Vagina (tissue), 2 donors: ENCODE measurements around the gene DSCAML1. TPM values are rescaled to one million over a fixed set of nuclear protein-coding genes. Genes with fewer than 3 reads are reported as not detected.

Experiments used
- DNase-seq, 2 donors: peaks; one replicate each; pipeline ENCODE4 v3.0.0-alpha.2; 2017; ENCODE audit errors: extremely low spot score in 2 of 2
- H3K27ac ChIP-seq: fragments of 200-600 bp; sonication (generic); one replicate; pipeline ENCODE4 v1.5.1; 2019
- H3K27me3 ChIP-seq: fragments of 200-600 bp; sonication (generic); one replicate; pipeline ENCODE4 v1.5.1; 2019
- H3K36me3 ChIP-seq, 2 donors: fragments of 200-600 bp; sonication (generic); one replicate each; pipeline ENCODE4 v1.5.1; 2017 to 2019
- H3K4me1 ChIP-seq: fragments of 200-600 bp; sonication (generic); one replicate; pipeline ENCODE4 v1.5.1; 2019
- H3K4me3 ChIP-seq, 2 donors: fragments of 200-600 bp; sonication (generic); 1 replicate in 1 of 2; 2 replicates in 1 of 2; pipeline ENCODE4 v1.5.1; 2016 to 2019
- H3K9me3 ChIP-seq: fragments of 200-600 bp; sonication (generic); one replicate; pipeline ENCODE4 v1.5.1; 2019
- POLR2A ChIP-seq, 2 donors: fragments of 450-650 bp; IDR thresholded peaks; one replicate each; pipeline ENCODE4 v1.6.1; 2017; ENCODE audit warnings: antibody characterized with exemption in 2 of 2, mild to moderate bottlenecking in 2 of 2, moderate library complexity in 2 of 2
- POLR2AphosphoS5 ChIP-seq, 2 donors: sonication (generic); formaldehyde crosslinking; IDR thresholded peaks; one replicate each; pipeline ENCODE4 v1.9.0; 2017; ENCODE audit warnings: antibody characterized with exemption in 2 of 2, mild to moderate bottlenecking in 2 of 2, low read depth in 1 of 2; ENCODE audit not compliant: insufficient read depth in 1 of 2
- intact Hi-C: fragments of 100-400 bp; cut with DNase I; formaldehyde crosslinking; loops from one replicate; pipeline ENCODE4 v1.15.1; 2023
- total RNA-seq: library from RNA; depleted of rRNA; stranded (reverse); fragments of >200 nt; gene quantifications from one replicate; pipeline ENCODE4 v1.2.3, GENCODE V29; 2016
- TF ChIP-seq, protein P1 (sequence below), 3 experiments: fragments of 450-650 bp in 2 of 3; fragments of 200-600 bp in 1 of 3; sonication (generic) in 1 of 3; IDR thresholded peaks; one replicate each; pipeline ENCODE4 v1.5.1; 2017 to 2019; ENCODE audit warnings: antibody characterized with exemption in 3 of 3, mild to moderate bottlenecking in 2 of 3, moderate library complexity in 2 of 3

The DSCAML1 gene
- total RNA-seq, 1 donor from 2014 or later: 0.25 TPM

DNA sequence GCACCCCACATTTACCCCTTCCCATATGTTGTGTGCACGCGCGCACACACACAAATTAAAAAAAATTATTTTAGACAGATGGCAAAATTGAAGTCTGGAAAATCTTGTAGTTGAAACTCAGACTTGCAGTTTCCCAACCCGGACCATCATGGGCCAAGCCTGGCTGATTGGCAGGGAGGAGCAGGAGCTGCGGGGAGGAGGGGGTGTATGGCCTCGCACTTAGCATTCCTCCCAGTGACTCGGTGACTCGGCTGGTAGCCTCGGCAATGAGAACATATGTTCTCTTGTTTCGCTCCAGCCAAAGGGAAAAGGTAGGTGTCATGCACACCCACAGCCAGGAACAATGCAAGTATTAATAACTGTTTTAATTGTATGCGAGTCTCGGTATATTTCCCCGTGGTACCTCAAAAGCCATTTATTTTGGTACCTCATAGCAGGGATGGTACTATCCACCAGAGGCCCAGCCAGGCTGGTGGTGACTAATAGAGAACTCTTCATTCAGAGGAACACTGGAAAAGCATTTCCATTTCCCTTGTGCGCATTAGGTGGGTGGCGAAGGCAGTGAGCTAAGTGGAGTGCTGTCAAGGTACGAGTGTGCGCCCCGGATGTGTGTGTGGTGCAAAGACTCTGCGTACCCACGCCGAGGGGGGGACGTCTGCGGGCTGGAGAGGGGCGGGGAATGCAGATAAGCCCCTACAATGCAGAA is 92.5 kb downstream of the DSCAML1 start:
- H3K27ac ChIP-seq: no peak overlapping the region
- TF ChIP-seq POLR2A (IDR thresholded peaks at IDR 0.05): no peak
- TF ChIP-seq POLR2AphosphoS5 (IDR thresholded peaks at IDR 0.05; ENCODE audit: insufficient read depth in 1 of 2, low read depth in 1 of 2): no peak
- TF ChIP-seq, protein P1, sequence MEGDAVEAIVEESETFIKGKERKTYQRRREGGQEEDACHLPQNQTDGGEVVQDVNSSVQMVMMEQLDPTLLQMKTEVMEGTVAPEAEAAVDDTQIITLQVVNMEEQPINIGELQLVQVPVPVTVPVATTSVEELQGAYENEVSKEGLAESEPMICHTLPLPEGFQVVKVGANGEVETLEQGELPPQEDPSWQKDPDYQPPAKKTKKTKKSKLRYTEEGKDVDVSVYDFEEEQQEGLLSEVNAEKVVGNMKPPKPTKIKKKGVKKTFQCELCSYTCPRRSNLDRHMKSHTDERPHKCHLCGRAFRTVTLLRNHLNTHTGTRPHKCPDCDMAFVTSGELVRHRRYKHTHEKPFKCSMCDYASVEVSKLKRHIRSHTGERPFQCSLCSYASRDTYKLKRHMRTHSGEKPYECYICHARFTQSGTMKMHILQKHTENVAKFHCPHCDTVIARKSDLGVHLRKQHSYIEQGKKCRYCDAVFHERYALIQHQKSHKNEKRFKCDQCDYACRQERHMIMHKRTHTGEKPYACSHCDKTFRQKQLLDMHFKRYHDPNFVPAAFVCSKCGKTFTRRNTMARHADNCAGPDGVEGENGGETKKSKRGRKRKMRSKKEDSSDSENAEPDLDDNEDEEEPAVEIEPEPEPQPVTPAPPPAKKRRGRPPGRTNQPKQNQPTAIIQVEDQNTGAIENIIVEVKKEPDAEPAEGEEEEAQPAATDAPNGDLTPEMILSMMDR (IDR thresholded peaks at IDR 0.05): no peak
- H3K36me3 ChIP-seq: no peaks in the 10 kb centered on the region
- DNase-seq: no peak
- H3K9me3 ChIP-seq: no peaks in the 10 kb centered on the region
- no peaks in the 10 kb centered on the region for H3K4me1 ChIP-seq
- intact Hi-C loops: no loop called here
- H3K27me3 ChIP-seq: no peaks in the 10 kb centered on the region
- no peak overlapping the region for H3K4me3 ChIP-seq

GRCh38 chr11:117702946-117703598 is 93.9 kb downstream of the DSCAML1 start:
- intact Hi-C loops: no loop called here
- Histone ChIP-seq H3K9me3 (no peaks in the 10 kb centered on the region), H3K4me1 (no peaks in the 10 kb centered on the region), H3K4me3 (no peak overlapping the region), H3K27ac (no peak overlapping the region), H3K27me3 (no peaks in the 10 kb centered on the region), H3K36me3 (no peaks in the 10 kb centered on the region)
- DNase-seq: no peak
- TF ChIP-seq POLR2A (IDR thresholded peaks at IDR 0.05) (no peak), POLR2AphosphoS5 (IDR thresholded peaks at IDR 0.05; ENCODE audit: insufficient read depth in 1 of 2, low read depth in 1 of 2) (no peak)
- TF ChIP-seq, protein P1 (IDR thresholded peaks at IDR 0.05): no peak

GRCh38 chr11:117701781-117702180 is 95.2 kb downstream of the DSCAML1 start:
- H3K36me3 ChIP-seq: no peaks in the 10 kb centered on the region
- H3K9me3 ChIP-seq: no peaks in the 10 kb centered on the region
- H3K4me3 ChIP-seq: no peak overlapping the region
- intact Hi-C loops: no loop called here
- H3K4me1 ChIP-seq: no peaks in the 10 kb centered on the region
- H3K27ac ChIP-seq: no peak overlapping the region
- TF ChIP-seq POLR2A (IDR thresholded peaks at IDR 0.05) (no peak), POLR2AphosphoS5 (IDR thresholded peaks at IDR 0.05; ENCODE audit: insufficient read depth in 1 of 2, low read depth in 1 of 2) (no peak)
- TF ChIP-seq, protein P1 (IDR thresholded peaks at IDR 0.05): no peak
- no peaks in the 10 kb centered on the region for H3K27me3 ChIP-seq
- no peak for DNase-seq

DNA sequence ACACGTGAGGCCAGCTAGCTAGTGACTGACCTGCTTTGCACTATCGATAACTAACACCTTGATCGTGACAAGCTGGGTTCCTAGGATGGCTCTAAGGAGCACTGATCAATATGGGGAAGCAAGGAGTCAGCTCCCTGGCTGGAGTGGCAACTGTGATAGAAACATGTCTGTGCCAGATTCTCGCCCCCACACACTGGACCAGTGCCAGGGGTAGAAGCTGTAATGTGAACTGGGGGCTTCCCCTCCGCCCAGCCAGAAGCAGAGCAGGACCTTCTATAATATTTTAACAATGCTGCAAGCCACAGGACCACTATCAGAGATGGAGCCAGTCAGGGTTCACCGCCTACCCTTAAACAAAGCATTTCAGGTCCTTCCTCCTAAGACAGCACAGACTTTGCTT is 96.5 kb downstream of the DSCAML1 start:
- Histone ChIP-seq H3K36me3 (no peaks in the 10 kb centered on the region), H3K27ac (no peak overlapping the region), H3K4me1 (no peaks in the 10 kb centered on the region), H3K9me3 (no peaks in the 10 kb centered on the region), H3K4me3 (no peak overlapping the region), H3K27me3 (no peaks in the 10 kb centered on the region)
- intact Hi-C loops: no loop called here
- TF ChIP-seq POLR2AphosphoS5 (IDR thresholded peaks at IDR 0.05; ENCODE audit: insufficient read depth in 1 of 2, low read depth in 1 of 2): no peak
- TF ChIP-seq, protein P1 (IDR thresholded peaks at IDR 0.05): no peak
- TF ChIP-seq POLR2A (IDR thresholded peaks at IDR 0.05): no peak
- no peak for DNase-seq

GRCh38 chr11:117697319-117697718 is 99.7 kb downstream of the DSCAML1 start:
- H3K4me3 ChIP-seq: no peak overlapping the region
- H3K27me3 ChIP-seq: no peaks in the 10 kb centered on the region
- intact Hi-C loops: no loop called here
- H3K9me3 ChIP-seq: no peaks in the 10 kb centered on the region
- TF ChIP-seq, protein P1 (IDR thresholded peaks at IDR 0.05): no peak
- TF ChIP-seq POLR2A (IDR thresholded peaks at IDR 0.05): no peak
- TF ChIP-seq POLR2AphosphoS5 (IDR thresholded peaks at IDR 0.05; ENCODE audit: insufficient read depth in 1 of 2, low read depth in 1 of 2): no peak
- H3K27ac ChIP-seq: no peak overlapping the region
- no peaks in the 10 kb centered on the region for H3K36me3 ChIP-seq
- DNase-seq: no peak
- no peaks in the 10 kb centered on the region for H3K4me1 ChIP-seq
